ENCODE results near the gene CEP112.

CEP112 gene

DNA sequence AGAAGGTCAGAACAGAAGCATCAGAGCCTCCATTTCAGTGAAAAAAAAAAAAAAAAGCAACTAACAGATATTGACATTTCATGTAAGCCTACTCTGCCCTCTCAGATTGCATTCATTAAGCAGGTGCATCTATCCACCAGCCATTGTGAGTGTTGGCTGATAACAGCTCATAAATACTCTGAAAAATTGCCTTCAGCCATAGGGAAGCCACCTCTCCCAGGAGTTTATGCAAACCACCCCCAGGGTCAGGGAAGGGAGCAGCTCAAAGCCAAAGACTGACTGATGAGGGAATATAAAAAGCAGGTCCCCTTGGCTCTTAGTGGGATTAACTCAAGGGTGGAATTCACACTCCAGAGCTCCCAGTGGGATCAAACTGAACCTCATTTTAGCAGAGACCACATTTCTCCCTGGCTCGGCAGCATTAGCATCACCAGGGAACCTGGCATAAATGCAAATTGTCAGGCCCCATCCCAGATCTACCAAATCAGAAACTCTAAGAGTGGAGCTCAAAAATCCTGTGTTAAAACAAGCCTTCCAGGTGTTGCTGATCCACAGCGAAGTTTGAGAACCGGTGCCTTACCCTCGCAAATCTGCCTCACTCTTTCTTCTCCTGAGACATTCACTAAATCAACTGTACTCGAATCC is 23.1 kb upstream of the CEP112 start:
- H3K4me2 ChIP-seq (ENCODE audit: low read depth, low read length): no peak overlapping the region
- no peak for TF ChIP-seq EZH2phosphoT487 (IDR thresholded peaks at IDR 0.05; ENCODE audit: low read length)
- no peak overlapping the region for H3K9ac ChIP-seq (ENCODE audit: low read length)
- no peaks in the 10 kb centered on the region for H3K27me3 ChIP-seq (replicated peaks; ENCODE audit: insufficient read depth, low read length)
- no peaks in the 10 kb centered on the region for H3K9me2 ChIP-seq (replicated peaks; ENCODE audit: insufficient read depth, low read length)
- H3K4me1 ChIP-seq (ENCODE audit: low read length): no peaks in the 10 kb centered on the region
- H3K27ac ChIP-seq (ENCODE audit: low read length): no peak overlapping the region
- no peaks in the 10 kb centered on the region for H3K36me3 ChIP-seq (replicated peaks; ENCODE audit: insufficient read depth, low read length)
- H2AFZ ChIP-seq (ENCODE audit: low read length): no peak overlapping the region
- no peaks in the 10 kb centered on the region for H3K79me2 ChIP-seq (ENCODE audit: low read length)
- H3K9me3 ChIP-seq (replicated peaks; ENCODE audit: insufficient read depth, low read length): no peaks in the 10 kb centered on the region
- no peaks in the 10 kb centered on the region for H4K20me1 ChIP-seq (ENCODE audit: insufficient read depth, low read length)
- H3K4me3 ChIP-seq (ENCODE audit: low read length): no peak overlapping the region
- no peak for DNase-seq
- no peaks in the 10 kb centered on the region for H3F3A ChIP-seq (ENCODE audit: insufficient read depth, low read length)

DNA sequence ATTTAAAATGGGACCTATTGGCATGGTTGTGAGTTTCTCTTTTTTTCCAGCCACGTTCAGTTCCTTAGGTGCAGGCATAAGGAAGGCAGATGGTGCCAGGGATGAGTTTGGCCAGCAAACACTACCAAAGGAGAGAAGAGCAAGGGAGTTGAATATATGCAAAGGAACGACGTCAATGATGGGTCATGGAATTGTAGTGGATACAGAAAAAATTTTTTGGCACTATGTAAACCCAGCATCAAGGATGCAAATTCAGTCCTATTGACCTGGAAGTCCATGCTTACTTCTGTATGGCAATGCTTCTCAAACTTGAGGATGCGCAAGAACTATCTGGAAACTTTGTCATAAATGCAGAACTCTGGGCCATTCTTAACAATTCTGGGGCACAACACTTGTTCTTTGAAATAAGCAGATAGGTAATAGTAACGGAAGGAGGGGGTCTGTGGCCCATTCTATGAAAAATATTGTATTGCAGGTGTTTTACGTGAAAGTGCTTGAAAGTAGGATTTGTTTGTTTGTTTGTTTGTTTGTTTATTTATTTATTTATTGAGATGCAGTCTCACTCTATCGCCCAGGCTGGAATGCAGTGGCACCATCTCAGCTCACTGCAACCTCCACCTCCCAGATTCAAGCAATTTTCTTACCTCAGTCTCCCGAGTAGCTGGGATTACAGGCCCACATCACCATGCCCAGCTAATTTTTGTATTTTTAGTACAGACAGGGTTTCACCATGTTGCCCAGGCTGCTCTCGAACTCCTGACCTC is 19.3 kb upstream of the CEP112 start:
- H3F3A ChIP-seq (ENCODE audit: insufficient read depth, low read length): no peaks in the 10 kb centered on the region
- H3K27me3 ChIP-seq (replicated peaks; ENCODE audit: insufficient read depth, low read length): no peaks in the 10 kb centered on the region
- H3K4me3 ChIP-seq (ENCODE audit: low read length): no peak overlapping the region
- no peaks in the 10 kb centered on the region for H3K9me2 ChIP-seq (replicated peaks; ENCODE audit: insufficient read depth, low read length)
- no peak for DNase-seq
- H3K27ac ChIP-seq (ENCODE audit: low read length): no peak overlapping the region
- H3K9me3 ChIP-seq (replicated peaks; ENCODE audit: insufficient read depth, low read length): no peaks in the 10 kb centered on the region
- H4K20me1 ChIP-seq (ENCODE audit: insufficient read depth, low read length): no peaks in the 10 kb centered on the region
- TF ChIP-seq EZH2 (optimal IDR thresholded peaks at IDR 0.05; ENCODE audit: low read depth, low read length): no peak
- no peak for TF ChIP-seq EZH2phosphoT487 (IDR thresholded peaks at IDR 0.05; ENCODE audit: low read length)
- TF ChIP-seq, protein P1, sequence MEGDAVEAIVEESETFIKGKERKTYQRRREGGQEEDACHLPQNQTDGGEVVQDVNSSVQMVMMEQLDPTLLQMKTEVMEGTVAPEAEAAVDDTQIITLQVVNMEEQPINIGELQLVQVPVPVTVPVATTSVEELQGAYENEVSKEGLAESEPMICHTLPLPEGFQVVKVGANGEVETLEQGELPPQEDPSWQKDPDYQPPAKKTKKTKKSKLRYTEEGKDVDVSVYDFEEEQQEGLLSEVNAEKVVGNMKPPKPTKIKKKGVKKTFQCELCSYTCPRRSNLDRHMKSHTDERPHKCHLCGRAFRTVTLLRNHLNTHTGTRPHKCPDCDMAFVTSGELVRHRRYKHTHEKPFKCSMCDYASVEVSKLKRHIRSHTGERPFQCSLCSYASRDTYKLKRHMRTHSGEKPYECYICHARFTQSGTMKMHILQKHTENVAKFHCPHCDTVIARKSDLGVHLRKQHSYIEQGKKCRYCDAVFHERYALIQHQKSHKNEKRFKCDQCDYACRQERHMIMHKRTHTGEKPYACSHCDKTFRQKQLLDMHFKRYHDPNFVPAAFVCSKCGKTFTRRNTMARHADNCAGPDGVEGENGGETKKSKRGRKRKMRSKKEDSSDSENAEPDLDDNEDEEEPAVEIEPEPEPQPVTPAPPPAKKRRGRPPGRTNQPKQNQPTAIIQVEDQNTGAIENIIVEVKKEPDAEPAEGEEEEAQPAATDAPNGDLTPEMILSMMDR (IDR thresholded peaks at IDR 0.05; ENCODE audit: low read length): no peak
- no peak overlapping the region for H2AFZ ChIP-seq (ENCODE audit: low read length)
- H3K36me3 ChIP-seq (replicated peaks; ENCODE audit: insufficient read depth, low read length): no peaks in the 10 kb centered on the region
- no peaks in the 10 kb centered on the region for H3K79me2 ChIP-seq (ENCODE audit: low read length)
- no peak overlapping the region for H3K9ac ChIP-seq (ENCODE audit: low read length)
- H3K4me2 ChIP-seq (ENCODE audit: low read depth, low read length): no peak overlapping the region
- no peaks in the 10 kb centered on the region for H3K4me1 ChIP-seq (ENCODE audit: low read length)

DNA sequence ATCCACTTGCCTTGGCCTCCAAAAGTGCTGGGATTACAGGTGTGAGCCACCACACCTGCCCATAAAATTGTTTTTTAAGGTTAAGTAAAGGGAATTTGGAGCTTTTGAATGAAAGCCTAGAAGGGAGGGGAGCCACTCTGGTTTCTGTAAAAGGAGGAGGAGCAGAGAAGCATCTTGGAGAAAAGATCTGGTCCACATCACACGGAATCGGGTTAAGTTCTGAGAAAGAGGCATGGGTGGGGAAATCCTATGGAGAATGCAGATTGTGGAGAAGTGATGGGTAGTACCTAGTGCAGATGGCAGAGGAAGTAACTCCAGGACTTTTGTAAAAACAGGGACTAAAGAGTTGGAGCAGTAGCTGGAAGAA is 18.3 kb upstream of the CEP112 start:
- TF ChIP-seq, protein P1 (IDR thresholded peaks at IDR 0.05; ENCODE audit: low read length): no peak
- TF ChIP-seq EZH2phosphoT487 (IDR thresholded peaks at IDR 0.05; ENCODE audit: low read length) (no peak), EZH2 (optimal IDR thresholded peaks at IDR 0.05; ENCODE audit: low read depth, low read length) (no peak)
- H3K4me3 ChIP-seq (ENCODE audit: low read length): no peak overlapping the region
- DNase-seq: no peak
- H3K4me2 ChIP-seq (ENCODE audit: low read depth, low read length): no peak overlapping the region
- no peaks in the 10 kb centered on the region for H3K79me2 ChIP-seq (ENCODE audit: low read length)
- no peaks in the 10 kb centered on the region for H3K4me1 ChIP-seq (ENCODE audit: low read length)
- no peaks in the 10 kb centered on the region for H3K36me3 ChIP-seq (replicated peaks; ENCODE audit: insufficient read depth, low read length)
- no peaks in the 10 kb centered on the region for H3F3A ChIP-seq (ENCODE audit: insufficient read depth, low read length)
- H3K9me3 ChIP-seq (replicated peaks; ENCODE audit: insufficient read depth, low read length): no peaks in the 10 kb centered on the region
- no peaks in the 10 kb centered on the region for H4K20me1 ChIP-seq (ENCODE audit: insufficient read depth, low read length)
- no peak overlapping the region for H2AFZ ChIP-seq (ENCODE audit: low read length)
- no peaks in the 10 kb centered on the region for H3K9me2 ChIP-seq (replicated peaks; ENCODE audit: insufficient read depth, low read length)
- H3K27ac ChIP-seq (ENCODE audit: low read length): no peak overlapping the region
- no peak overlapping the region for H3K9ac ChIP-seq (ENCODE audit: low read length)
- no peaks in the 10 kb centered on the region for H3K27me3 ChIP-seq (replicated peaks; ENCODE audit: insufficient read depth, low read length)

DNA sequence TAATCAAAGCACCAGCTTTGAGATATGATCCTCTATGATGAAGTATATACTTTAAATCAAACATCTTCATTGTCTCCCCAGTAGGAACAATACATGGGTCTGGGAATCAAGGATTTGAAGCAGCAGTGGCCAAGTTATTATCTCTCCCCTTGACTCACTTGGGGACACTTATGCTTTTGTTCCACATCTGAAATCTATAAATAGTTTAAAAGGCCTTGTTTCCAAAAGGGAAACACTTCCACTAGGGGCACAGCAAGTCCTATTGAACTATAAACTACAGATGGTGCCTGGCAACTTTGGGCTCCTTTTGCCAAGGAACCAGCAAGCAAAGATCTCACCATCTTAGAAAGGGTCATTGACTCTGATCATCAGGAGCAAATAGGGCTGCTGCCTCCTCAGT is 16.0 kb upstream of the CEP112 start:
- Histone ChIP-seq H3K27me3 (replicated peaks; ENCODE audit: insufficient read depth, low read length) (no peaks in the 10 kb centered on the region), H3K9me3 (replicated peaks; ENCODE audit: insufficient read depth, low read length) (no peaks in the 10 kb centered on the region), H3K27ac (ENCODE audit: low read length) (no peak overlapping the region), H3K9me2 (replicated peaks; ENCODE audit: insufficient read depth, low read length) (no peaks in the 10 kb centered on the region), H3K4me1 (ENCODE audit: low read length) (no peaks in the 10 kb centered on the region), H3K79me2 (ENCODE audit: low read length) (no peaks in the 10 kb centered on the region), H3F3A (ENCODE audit: insufficient read depth, low read length) (no peaks in the 10 kb centered on the region), H4K20me1 (ENCODE audit: insufficient read depth, low read length) (no peaks in the 10 kb centered on the region), H3K9ac (ENCODE audit: low read length) (no peak overlapping the region), H3K4me2 (ENCODE audit: low read depth, low read length) (no peak overlapping the region), H2AFZ (ENCODE audit: low read length) (no peak overlapping the region), H3K4me3 (ENCODE audit: low read length) (no peak overlapping the region), H3K36me3 (replicated peaks; ENCODE audit: insufficient read depth, low read length) (no peaks in the 10 kb centered on the region)
- DNase-seq: no peak
- TF ChIP-seq EZH2phosphoT487 (IDR thresholded peaks at IDR 0.05; ENCODE audit: low read length) (no peak), EZH2 (optimal IDR thresholded peaks at IDR 0.05; ENCODE audit: low read depth, low read length) (no peak)
- TF ChIP-seq, protein P1 (IDR thresholded peaks at IDR 0.05; ENCODE audit: low read length): no peak

Data from MM.1S (cell line).